HG03045 (cell line): ENCODE data around the gene ZBTB5.

Experiments used
- ATAC-seq: cut with Tn5 transposase; IDR thresholded peaks from one replicate; pipeline ENCODE4 v1.9.1; 2021; ENCODE audit warnings: mild to moderate bottlenecking, moderate library complexity; ENCODE audit not compliant: unreplicated experiment

The ZBTB5 gene

DNA sequence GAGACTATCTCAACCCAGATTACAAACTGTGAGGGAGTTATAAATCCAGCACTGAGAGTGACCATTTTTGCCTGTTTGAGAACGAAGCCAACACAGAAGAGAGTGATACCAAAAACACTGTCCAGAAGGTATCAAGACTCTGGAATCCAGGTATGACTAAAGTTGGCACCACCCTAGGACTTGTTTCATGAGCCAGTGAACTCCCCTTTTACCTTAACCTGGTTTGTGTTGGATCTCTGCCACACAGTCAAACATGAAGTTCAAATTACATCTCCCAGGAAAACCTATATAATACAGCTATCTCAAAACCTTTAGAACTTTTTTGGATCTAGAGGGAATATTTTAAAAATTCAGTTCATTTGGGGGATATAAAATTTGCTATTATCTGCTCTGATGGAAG is 11.4 kb downstream of the ZBTB5 start:
- ATAC-seq, result no peak

DNA sequence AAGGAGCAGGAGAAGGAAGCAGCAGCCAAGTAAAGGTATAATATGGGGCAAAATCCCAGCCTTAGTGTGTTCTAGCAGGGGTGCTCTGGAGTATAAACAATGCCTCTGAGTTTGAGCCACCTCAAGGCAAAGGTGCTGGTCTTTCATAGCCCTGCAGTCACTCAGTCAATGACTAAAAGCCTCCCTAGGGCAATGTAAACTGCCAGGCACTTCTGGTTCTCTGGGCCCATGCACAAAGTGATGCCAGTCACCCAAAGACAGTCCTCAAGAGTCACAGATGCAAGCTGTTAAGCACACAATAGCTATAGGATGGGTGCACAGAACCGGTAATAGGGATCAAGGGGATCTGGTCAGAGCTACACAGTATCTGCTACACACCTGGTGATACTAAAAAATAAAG is 12.6 kb downstream of the ZBTB5 start:
- ATAC-seq, result no peak

DNA sequence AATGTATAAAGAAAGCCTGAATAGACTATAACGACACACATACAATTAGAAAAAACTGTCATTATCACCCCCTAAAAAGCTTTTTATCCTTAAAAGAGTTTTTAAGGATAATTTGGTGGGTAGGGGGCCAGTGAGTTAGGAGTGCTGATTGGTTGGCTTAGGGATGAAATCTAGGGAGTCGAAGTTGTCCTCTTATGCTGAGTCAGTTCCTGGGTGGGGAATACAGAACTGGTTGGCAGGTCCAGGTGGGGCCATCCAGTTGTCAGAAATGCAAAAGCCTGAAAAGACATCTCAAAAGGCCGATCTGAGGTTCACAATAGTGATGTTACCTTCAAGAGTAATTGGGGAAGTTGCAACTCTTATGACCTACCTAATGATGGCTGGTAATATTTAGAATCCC is 13.6 kb downstream of the ZBTB5 start:
- no peak for ATAC-seq

DNA sequence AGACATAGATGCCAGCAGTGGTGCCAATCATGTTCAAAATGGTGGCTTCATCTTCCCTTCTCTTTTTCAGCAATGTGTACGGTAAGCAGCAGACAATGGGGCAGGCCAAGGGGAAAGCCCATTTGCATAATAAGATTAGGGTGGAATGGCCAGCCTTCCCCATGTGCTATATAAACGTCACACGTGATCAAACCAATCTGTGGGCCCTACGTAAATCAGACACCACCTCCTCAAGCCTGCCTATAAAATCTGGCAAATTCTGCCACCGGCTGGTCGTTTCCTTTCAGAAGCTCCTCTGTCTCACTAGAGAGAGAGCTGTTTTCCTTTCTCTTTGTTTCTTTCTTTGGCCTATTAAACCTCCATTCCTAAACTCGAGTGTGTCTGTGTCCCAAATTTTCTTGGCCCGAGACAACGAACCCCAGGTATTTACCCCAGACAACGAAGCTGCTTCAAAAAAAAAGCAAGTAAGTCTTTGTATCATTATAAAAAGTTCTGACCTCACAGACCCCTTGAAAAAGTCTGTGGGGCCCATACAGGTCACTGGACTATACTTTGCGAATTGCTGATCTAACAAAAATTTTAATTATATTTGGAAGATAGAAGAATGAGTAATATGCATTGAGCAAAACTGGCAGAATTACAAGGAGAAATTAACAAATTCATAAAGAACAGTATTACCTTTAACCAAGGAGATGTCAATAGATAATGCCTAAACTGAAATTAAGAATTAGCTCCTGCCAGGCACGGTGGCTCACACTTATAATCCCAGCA is 15.2 kb downstream of the ZBTB5 start:
- ATAC-seq, result no peak

DNA sequence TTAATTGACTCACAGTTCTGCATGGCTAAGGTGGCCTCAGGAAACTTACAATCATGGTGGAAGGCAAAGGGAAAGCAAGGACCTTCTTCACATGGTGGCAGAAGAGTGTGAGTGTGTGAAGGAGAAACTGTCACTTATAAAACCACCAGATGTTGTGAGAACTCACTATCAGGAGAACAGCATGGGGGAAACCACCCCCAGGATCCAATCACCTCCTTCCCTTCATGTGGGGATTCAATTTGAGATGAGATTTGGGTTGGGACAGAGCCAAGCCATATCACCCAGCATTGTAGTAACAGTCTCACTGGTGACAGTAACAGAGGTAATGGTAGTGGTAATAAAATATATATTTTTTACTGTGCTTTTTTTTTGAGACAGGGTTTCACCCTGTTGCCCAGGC is 18.1 kb downstream of the ZBTB5 start:
- ATAC-seq, result no peak

DNA sequence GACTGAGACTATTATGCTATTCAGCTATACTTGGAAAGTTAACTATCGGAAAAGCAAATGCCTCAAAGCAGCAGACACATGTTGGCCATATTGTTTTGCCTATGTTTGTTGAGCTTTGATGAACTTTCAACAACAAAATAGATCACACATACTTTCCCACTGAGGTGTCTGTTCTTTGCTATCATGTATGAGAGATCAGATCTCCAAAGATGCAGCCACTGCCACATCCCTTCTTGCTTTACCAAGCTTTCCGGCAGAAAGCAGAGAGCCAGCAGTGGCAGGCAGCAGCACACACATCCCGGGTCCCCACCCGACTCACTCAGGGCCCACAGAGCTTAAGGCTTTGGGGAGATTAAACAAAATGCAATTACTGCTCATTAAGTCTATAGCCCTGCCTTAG is 18.8 kb downstream of the ZBTB5 start:
- no peak for ATAC-seq

DNA sequence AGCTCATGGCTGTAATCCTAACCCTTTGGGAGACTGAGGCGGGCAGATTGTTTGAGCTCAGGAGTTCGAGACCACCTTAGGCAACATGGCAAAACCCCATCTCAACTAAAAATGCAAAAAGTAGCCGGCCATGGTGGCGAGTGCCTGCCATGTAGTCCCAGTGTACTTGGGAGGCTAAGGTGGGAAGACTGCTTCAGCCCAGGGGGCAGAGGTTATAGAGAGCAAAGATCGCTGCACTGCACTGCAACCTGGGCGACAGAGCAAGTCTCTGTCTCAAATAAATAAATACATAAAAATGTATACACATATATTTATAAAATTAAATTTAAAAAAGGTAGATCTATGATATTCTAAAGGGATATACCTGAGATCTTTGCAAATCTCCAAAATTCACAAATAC is 19.4 kb downstream of the ZBTB5 start:
- ATAC-seq, result no peak

DNA sequence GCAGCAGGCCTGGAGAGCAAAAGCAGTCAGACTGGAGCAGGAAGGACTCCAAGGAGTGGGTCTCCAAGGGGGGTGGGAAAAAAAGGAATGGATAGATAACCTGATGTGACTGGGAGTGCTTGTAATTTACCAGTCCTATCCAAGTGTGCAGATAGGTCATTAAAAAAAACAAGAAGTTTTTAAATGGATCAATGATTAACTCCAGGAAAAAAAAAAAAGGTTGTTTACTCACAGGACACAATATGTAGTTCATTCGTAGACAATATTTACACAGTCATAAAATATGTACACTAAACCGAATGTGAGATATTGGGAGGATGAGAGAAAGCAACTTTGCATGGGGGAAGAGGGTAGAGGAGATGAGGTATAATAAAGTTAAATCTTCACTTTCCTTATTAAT is 20.4 kb downstream of the ZBTB5 start:
- no peak for ATAC-seq

DNA sequence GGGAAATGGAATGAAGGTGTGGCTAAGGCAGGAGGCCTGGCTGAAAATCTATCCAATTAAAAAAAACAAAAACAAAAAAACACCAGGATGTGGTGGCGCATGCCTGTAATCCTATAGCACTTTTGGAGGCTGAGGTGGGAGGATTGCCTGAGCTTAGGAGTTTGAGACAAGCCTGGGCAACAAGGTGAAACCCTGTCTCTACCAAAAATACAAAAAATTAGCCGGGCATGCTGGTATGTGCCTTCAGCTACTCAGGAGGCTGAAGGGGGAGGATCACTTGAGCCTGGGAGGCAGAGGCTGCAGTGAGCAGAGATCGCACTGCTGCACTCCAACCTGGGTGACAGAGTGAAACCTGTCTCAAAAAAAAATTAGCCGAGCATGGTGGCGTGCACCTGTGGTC is 21.7 kb downstream of the ZBTB5 start:
- no peak for ATAC-seq

DNA sequence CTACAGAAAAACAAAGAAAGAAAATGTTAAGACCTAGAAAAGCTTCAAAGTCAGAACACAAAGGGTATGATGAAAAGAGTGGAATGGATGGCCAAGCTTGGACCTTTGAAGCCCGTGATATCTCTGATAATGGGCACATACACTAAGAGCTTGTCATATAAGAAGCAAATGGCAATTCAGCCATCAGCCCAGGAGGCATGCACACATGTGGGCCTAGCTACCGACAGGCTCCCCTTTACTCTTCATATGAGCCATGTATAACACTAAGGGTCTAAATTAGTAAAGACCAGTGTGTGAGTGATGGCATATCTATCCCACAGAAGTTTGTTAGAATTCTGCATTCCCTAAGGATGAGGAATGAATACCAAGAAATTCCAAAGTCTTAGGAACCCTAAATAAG is 22.7 kb downstream of the ZBTB5 start:
- no peak for ATAC-seq

DNA sequence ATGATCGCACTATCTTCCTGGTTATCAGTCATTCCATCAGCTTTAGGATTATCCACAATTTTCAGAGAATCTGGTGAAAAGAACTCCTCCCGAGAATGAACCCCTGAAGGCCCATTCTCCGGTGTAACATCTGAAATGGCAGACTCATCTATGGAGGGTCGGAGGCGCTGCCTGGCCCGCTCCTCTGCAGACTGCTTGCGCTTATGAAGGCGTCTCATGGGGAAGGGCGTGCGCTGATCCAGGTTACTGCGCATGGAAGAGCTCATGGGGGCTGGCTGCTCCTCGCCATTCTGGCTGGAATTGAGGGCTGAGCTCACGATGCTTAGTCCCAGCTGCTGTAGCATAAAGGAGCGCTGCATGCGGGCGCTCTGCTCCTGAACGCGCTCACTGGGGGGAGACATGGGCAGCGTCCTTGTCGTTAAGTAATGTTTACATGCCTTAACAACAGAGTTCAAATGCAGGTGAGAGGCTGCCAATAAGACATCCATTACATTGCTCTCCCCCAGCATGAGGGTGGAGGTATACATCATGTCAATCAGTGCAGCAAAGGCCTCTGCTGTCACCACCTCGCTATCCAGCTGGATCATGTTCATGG is 23.4 kb downstream of the ZBTB5 start:
- no peak for ATAC-seq

DNA sequence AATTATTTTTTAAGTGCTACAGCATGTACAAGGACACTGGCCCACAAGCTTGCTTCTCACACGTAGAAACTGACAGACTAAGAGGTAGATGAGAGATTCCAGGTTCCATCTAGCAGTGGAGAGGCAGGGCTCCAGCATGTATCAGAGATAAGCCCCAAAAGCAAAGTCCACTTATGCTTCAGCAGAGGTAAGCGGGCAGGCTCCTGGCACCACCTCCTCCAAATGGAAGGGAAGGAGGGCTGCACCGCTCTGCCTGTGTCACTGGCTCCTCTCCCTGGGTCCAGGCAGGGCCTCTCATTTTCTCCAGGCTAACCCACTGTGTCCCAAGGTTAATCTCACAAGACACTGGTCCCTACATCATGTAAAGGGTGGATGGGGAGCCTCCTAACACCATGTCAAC is 26.9 kb downstream of the ZBTB5 start:
- no peak for ATAC-seq

DNA sequence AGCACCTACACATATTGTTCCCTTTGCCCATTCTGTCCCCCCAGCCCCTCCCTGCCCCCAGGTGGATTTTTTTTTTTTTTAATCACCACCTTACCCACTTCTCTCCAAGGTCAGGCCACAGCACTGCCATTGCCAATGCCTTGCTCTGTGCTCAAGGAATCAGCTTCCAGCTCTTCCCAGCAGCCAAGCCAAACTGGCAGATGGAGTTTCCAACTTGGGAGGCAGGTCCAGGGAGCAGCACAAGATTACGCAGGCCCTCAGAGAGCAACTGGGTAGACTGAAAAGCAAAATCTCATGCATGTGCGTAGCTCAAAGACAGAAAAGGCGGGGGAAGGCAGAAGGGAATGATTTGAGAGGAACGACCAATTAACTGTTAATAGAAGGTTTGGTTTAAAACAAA is 27.6 kb downstream of the ZBTB5 start:
- no peak for ATAC-seq

DNA sequence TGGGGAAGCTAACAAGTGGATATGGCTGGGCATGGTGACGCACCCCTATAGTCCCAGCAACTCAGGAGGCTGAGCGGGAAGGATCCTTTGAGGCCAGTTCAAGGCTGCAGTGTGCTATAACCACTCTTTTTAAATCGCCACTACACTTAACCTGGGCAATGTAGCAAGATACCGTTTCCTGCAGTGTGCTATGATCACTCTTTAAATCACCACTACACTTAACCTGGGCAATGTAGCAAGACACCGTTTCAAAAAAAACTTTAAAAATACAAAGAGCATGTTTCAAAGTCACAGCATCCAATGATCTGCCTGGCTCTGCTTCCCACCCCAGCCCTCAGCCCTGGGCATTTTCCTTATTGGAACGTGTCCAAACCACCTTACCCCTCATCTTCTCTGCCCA is 28.2 kb downstream of the ZBTB5 start:
- ATAC-seq, result no peak

DNA sequence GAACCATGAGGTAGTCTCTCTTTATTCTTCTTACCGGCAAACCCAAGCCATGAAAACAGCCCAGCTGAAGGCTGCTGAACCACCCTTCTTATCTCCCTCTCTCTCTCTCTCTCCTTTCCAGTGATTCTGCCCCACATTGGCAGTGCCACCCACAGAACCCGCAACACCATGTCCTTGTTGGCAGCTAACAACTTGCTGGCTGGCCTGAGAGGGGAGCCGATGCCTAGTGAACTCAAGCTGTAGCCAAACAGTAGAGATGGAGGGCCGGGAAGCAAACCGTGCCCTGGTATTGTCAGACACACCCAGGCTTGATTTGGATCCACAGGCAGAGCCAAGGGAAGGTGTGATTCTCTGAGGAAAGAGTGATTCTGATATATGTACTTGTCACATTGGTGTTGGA is 28.7 kb downstream of the ZBTB5 start:
- no peak for ATAC-seq

DNA sequence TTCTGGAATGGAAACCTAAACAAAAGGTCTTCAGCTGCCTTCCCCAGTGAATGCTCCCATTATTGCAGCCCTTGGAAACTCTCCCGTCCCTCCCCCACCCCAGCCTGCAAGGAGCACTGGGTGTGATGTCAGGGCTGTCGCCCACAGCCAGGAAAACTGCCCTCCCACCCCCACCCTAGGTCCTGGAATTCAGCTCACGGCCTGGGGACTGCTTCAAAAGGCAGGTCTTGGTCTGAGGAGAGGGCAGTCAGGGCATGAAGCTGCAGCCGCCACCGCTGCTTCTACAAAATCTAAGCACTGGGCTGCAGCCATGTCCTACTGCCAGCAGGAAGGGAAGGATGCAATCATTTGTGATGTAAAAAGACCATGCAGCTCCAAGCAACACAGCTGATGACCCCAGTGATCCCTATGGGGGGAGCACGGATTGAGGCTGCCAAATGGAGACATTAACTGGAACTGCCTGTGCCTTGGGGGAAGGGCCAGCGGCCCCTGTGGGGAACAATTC is 31.3 kb downstream of the ZBTB5 start:
- no peak for ATAC-seq

DNA sequence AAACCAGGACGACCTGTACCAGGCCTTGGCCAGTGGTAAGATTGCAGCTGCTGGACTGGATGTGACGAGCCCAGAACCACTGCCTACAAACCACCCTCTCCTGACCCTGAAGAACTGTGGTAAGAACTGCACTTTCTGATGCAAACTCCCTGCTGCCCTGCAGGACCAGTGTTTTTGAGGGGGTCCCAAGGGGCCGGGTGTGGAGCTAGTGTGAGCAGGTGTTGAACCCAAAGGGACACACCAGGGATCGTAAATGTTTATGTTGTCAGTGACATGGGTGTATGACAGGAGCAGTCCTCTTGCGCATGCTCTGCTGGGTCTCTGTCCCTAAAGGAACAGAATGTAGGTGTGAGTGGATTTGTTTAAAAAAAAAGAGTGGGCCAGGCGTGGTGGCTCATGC is 33.2 kb downstream of the ZBTB5 start:
- no peak for ATAC-seq

DNA sequence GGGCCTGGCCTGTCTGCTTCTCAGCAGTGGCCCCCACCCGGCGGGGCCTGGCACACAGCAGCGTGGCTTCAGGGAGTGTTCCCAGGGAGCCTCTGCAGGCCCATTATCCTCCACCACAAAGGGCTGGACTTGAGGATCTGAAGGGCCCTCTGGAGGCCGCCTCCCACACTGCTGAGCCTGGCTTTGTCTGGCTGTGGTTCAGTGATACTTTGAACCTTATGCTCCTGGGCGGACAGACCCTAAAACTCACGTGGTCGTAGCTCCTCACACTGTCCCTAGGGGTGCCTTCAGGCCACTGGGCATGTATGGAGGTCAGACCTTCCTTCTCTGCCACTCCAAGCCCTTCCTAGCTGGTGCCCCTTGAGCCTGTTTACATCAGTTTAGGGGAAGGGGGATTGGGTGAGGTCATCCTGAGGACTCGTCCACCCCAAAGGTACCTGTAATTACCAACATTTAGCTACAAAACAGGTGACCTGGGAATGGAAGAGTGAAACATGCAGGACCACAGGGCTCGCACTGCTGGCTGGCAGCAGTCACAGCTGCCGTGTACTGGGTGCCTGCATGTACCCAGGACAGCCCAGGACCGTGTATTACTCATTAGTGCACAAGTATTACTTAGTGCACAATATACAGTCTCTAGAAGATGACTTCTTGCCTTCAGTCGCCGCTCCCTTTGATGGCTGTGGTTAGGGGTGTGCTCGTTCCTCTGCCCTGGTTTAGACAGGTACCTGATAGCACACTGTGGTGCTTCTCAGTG is 34.2 kb downstream of the ZBTB5 start:
- no peak for ATAC-seq

DNA sequence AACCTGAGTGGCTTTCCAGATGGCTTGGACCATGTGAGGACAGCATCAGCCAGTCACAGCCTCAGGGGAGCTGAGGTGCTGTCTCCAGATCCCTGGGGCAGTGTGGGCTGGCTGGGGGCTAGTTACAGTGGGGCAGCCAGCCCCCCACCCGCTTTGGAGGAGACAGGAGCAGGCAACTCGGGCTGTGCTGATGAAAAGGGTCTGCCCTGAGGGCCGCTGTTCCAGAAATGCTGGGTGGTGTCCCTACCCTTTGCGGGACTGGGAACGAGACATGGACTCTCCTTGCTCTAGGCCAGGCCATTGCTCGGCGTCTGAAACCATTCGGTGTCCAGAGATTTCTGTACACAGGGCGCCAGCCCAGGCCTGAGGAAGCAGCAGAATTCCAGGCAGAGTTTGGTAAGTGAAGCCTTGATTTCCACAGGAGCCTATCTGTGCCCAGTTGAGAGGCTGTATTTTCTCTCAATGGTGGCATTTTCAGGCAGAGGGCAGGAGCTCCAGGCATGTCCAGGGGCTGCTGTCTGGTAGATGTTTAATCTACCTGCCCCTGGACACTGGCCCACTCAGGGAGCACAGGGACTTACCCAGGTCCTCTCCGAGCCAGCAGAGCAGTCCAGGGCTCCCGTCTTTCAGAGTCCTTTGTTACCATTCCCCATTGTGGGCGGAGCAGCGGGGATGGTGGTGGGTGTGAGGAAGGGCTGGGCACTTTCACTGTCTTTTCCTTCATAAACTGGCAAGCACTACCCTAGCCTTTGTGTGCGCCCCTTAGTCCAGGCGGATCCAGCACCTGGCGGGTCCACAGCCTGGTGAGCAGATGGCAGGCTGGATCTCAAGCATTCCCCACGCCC is 35.6 kb downstream of the ZBTB5 start:
- no peak for ATAC-seq

DNA sequence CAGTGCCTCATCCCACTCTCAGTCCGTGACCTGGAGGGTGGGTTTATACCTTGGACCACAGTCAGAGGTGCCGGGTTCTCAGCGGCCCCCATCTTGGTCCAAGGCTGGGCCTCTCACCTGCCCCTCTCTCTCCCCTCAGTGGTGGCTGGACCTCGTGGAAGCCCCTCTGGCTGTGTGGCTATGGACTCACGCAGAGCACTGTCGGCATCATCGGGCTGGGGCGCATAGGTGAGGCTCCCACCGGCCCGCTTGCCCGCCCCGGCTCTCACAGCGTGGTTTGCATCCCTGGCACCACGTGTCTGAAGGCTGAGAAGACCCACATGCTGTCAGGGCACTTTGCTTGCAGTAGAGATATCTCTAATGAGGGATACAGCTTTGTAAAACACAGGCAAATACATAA is 36.9 kb downstream of the ZBTB5 start:
- no peak for ATAC-seq

DNA sequence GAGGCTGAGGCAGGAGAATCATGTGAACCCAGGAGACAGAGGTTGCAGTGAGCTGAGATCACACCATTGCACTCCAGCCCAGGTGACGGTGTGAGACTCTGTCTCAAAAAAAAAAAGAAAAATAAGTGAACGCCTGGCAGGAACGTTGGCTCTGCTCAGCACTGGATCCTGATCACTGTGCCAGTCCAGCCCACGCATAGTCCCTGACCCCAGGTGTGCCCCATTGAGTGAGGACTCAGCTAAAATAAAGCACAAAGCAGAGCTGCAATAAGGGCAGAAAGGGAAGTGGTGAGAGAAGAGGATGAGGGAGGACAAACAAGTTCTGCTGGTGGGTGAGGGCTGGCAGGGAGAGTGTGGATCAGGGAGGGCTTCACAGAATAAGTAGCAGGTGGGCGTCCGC is 38.4 kb downstream of the ZBTB5 start:
- no peak for ATAC-seq
